HCT116 (cell line): ENCODE data around the gene GBX1.

Experiments used
- CEBPB ChIP-seq: IDR thresholded peaks from 2 replicates; pipeline ENCODE4 v1.6.1; 2012; ENCODE audit warnings: low read depth
- EZH2 ChIP-seq: fragments of 200-600 bp; sonication (generic); IDR thresholded peaks from 2 replicates; pipeline ENCODE4 v1.6.1; 2017; ENCODE audit warnings: antibody characterized with exemption, mixed run types
- EZH2phosphoT487 ChIP-seq: fragments of 200-600 bp; IDR thresholded peaks from 2 replicates; pipeline ENCODE4 v1.6.1; 2018; ENCODE audit warnings: antibody characterized with exemption, borderline replicate concordance
- FOSL1 ChIP-seq: IDR thresholded peaks from 2 replicates; pipeline ENCODE4 v1.6.1; 2012; ENCODE audit warnings: low read depth
- JUND ChIP-seq: IDR thresholded peaks from 2 replicates; pipeline ENCODE4 v1.6.1; 2012
- POLR2A ChIP-seq: IDR thresholded peaks from 2 replicates; pipeline ENCODE4 v1.7.0; 2011; ENCODE audit warnings: borderline replicate concordance; ENCODE audit not compliant: insufficient read depth, insufficient read length; ENCODE audit errors: extremely low read depth
- POLR2AphosphoS5 ChIP-seq: IDR thresholded peaks from 2 replicates; pipeline ENCODE4 v1.6.1; 2011; ENCODE audit warnings: mild to moderate bottlenecking, low read depth, low read length, moderate library complexity
- RAD21 ChIP-seq: IDR thresholded peaks from 2 replicates; pipeline ENCODE4 v1.6.1; 2012; ENCODE audit warnings: low read depth, mild to moderate bottlenecking
- SIN3A ChIP-seq: IDR thresholded peaks from 2 replicates; pipeline ENCODE4 v1.6.1; 2012; ENCODE audit warnings: low read depth
- SP1 ChIP-seq: IDR thresholded peaks from 2 replicates; pipeline ENCODE4 v1.6.1; 2012; ENCODE audit warnings: low read depth
- ZFX ChIP-seq: fragments of 450-650 bp; IDR thresholded peaks from 2 replicates; pipeline ENCODE4 v1.6.1; 2017
- TF ChIP-seq, protein P1 (sequence below), 3 experiments: fragments of 200-600 bp in 1 of 3; sonication (generic) in 1 of 3; IDR thresholded peaks in 2 of 3; conservative IDR thresholded peaks in 1 of 3; 2 replicates each; pipeline ENCODE4 v1.5.1; 2012 to 2017; ENCODE audit warnings: low read depth in 2 of 3, low read length in 2 of 3, antibody characterized with exemption in 1 of 3, borderline replicate concordance in 1 of 3, control low read depth in 1 of 3, mild to moderate bottlenecking in 1 of 3, mixed read lengths in 1 of 3, mixed run types in 1 of 3, moderate library complexity in 1 of 3; ENCODE audit not compliant: insufficient read depth in 1 of 3
- TF ChIP-seq, protein P2 (sequence below): IDR thresholded peaks from 2 replicates; pipeline ENCODE4 v1.6.1; 2012; ENCODE audit warnings: low read depth

DNA sequence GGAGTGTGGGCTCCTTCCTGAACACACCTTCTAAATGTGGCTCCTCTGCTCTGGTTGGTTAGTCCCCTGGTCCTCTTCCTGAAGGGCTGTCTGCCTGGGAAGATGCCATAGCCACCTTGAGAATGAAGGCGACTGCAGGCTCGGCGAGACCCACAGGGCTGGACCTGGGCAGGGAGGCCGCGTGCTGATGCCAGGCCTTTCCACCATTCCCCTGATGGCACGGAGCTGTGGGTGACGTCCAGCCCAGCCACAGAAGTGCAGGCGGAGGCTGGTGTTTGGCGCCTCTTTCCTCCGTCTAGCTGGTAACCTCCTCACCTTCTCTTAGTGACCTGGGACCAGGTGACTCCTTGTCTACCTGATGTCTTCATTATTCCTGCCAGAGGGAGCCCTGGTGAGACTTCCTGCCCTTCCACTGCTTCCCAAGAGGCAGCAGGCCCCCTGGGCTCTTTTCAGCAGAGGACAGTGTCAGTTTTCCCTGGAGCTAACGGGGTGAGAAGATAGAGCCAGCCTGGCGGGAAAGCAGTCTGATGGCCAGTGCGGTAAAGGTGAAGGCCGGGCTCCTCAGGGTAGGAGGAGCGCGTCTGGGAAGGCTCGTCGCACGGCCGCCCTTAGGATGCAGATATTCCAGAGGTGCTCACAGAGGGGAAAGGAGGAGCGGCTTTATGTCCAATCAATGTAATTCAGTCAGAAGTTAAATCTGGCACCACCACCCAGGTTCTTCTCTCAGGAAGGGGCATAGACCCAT, 34.9 kb downstream of the GBX1 start:
- TF ChIP-seq POLR2AphosphoS5 (no peak), POLR2A (no peak), SIN3A (no peak), EZH2 (no peak), RAD21 (no peak), SP1 (no peak), EZH2phosphoT487 (no peak), JUND (no peak), FOSL1 (no peak), ZFX (no peak), CEBPB (no peak)
- TF ChIP-seq, protein P1, sequence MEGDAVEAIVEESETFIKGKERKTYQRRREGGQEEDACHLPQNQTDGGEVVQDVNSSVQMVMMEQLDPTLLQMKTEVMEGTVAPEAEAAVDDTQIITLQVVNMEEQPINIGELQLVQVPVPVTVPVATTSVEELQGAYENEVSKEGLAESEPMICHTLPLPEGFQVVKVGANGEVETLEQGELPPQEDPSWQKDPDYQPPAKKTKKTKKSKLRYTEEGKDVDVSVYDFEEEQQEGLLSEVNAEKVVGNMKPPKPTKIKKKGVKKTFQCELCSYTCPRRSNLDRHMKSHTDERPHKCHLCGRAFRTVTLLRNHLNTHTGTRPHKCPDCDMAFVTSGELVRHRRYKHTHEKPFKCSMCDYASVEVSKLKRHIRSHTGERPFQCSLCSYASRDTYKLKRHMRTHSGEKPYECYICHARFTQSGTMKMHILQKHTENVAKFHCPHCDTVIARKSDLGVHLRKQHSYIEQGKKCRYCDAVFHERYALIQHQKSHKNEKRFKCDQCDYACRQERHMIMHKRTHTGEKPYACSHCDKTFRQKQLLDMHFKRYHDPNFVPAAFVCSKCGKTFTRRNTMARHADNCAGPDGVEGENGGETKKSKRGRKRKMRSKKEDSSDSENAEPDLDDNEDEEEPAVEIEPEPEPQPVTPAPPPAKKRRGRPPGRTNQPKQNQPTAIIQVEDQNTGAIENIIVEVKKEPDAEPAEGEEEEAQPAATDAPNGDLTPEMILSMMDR (IDR thresholded peaks at IDR 0.05 in 2 of 3, conservative IDR thresholded peaks at IDR 0.05 in 1 of 3; ENCODE audit: borderline replicate concordance in 1 of 3, insufficient read depth in 1 of 3, low read depth in 2 of 3, low read length in 2 of 3): no peak
- TF ChIP-seq, protein P2, sequence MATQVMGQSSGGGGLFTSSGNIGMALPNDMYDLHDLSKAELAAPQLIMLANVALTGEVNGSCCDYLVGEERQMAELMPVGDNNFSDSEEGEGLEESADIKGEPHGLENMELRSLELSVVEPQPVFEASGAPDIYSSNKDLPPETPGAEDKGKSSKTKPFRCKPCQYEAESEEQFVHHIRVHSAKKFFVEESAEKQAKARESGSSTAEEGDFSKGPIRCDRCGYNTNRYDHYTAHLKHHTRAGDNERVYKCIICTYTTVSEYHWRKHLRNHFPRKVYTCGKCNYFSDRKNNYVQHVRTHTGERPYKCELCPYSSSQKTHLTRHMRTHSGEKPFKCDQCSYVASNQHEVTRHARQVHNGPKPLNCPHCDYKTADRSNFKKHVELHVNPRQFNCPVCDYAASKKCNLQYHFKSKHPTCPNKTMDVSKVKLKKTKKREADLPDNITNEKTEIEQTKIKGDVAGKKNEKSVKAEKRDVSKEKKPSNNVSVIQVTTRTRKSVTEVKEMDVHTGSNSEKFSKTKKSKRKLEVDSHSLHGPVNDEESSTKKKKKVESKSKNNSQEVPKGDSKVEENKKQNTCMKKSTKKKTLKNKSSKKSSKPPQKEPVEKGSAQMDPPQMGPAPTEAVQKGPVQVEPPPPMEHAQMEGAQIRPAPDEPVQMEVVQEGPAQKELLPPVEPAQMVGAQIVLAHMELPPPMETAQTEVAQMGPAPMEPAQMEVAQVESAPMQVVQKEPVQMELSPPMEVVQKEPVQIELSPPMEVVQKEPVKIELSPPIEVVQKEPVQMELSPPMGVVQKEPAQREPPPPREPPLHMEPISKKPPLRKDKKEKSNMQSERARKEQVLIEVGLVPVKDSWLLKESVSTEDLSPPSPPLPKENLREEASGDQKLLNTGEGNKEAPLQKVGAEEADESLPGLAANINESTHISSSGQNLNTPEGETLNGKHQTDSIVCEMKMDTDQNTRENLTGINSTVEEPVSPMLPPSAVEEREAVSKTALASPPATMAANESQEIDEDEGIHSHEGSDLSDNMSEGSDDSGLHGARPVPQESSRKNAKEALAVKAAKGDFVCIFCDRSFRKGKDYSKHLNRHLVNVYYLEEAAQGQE: no peak
